Motor neuron (in vitro differentiated cells): ENCODE measurements around the gene ENOPH1. TPM values are rescaled to one million over a fixed set of nuclear protein-coding genes. Genes with fewer than 3 reads are reported as not detected.
A peak's percentile ranks its signal among the peaks of the same experiment; 100 is the strongest.
"Not testable (repeated sequence)": the region's sequence is repeated elsewhere in the genome, so short reads cannot be mapped to it uniquely, and the experiment has no call there.

Experiments used
- ATAC-seq, 8 experiments: fragments of 200-7000 bp; cut with Tn5 transposase; replicated peaks in 6 of 8; 2 replicates each; pipeline ENCODE4 v1.8.0; 2021; ENCODE audit warnings: mild to moderate bottlenecking in 8 of 8, moderate library complexity in 8 of 8
- H3K27ac ChIP-seq, 2 donors: fragments of 250-450 bp; sonication (Bioruptor Pico); 2 replicates each; pipeline ENCODE4 v1.9.0; 2021; ENCODE audit warnings: antibody characterized with exemption in 2 of 2, mild to moderate bottlenecking in 2 of 2, moderate library complexity in 1 of 2
- H3K4me1 ChIP-seq, 2 donors: fragments of 250-450 bp; sonication (Bioruptor Pico); replicated peaks in 1 of 2; 2 replicates each; pipeline ENCODE4 v1.6.1; 2021; ENCODE audit warnings: antibody characterized with exemption in 2 of 2, mild to moderate bottlenecking in 2 of 2, moderate library complexity in 1 of 2
- H3K4me3 ChIP-seq, 5 donors: fragments of 250-450 bp; sonication (Bioruptor Pico); 2 replicates each; pipeline ENCODE4 v1.9.0; 2021; ENCODE audit warnings: antibody characterized with exemption in 5 of 5, mild to moderate bottlenecking in 5 of 5, moderate library complexity in 4 of 5
- WGBS, 10 experiments: fragments of 450-650 bp; shearing (Covaris generic); methylation state at CpG; one replicate each; pipeline ENCODE4 v1.0.0; 2022; 5-methylcytosine and 5-hydroxymethylcytosine counted together
- in situ Hi-C, 9 experiments: fragments of 400-800 bp; cut with MboI; loops; one replicate each; pipeline ENCODE4 v1.15.0; 2021; ENCODE audit warnings: low sequenced_read_pairs in 9 of 9, low pct_unique_long_range_greater_than_20kb in 2 of 9; ENCODE audit not compliant: unreplicated experiment in 9 of 9
- total RNA-seq, 8 experiments: library from RNA; unstranded; fragments of 300-600 nt; gene quantifications; 2 replicates each; pipeline versions ENCODE4 v1.2.3 to v1.2.4, GENCODE V29; 2022

The ENOPH1 gene
- total RNA-seq, 8 experiments from 2014 or later = 38.5 to 73.3 (median 48.0) TPM

- in situ Hi-C loops = no loop called here
- no peak for ATAC-seq
- 73 to 100% (median 87%) methylated on average over 1 of the region's 1 CpG; no CpG with 5 or more reads in 2 of the 10 experiments for WGBS, 10 experiments
- Histone ChIP-seq H3K4me1 (no peaks in the 10 kb centered on the region), H3K27ac (no peak overlapping the region), H3K4me3 (no peak overlapping the region)
These were observed 26.7 kb upstream of the ENOPH1 start for GRCh38 chr4:82403725-82404124.

DNA sequence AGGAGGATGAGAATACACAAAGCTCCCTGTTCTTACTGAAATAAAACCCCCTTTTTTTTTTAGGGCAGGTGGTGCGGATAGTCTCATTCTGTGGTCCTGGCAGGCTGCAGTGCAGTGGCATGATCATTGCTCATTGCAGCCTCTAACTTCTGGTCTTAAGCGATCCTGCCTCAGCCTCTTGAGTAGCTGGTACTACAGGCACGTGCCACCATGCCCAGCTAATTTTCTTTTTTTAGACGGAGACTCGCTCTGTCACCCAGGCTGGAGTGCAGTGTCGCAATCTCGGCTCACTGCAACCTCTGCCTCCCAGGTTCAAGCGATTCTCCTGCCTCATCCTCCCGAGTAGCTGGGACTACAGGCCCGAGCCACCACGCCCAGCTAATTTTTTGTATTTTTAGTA, 15.3 kb upstream of the ENOPH1 start:
- H3K4me3 ChIP-seq, H3K4me1 ChIP-seq, H3K27ac ChIP-seq, ATAC-seq, in situ Hi-C loops: not testable (repeated sequence)
- 76 to 98% (median 92%) methylated on average over 3 to 7 of the region's 11 CpGs; no CpG with 5 or more reads in 5 of the 10 experiments for WGBS, 10 experiments

DNA sequence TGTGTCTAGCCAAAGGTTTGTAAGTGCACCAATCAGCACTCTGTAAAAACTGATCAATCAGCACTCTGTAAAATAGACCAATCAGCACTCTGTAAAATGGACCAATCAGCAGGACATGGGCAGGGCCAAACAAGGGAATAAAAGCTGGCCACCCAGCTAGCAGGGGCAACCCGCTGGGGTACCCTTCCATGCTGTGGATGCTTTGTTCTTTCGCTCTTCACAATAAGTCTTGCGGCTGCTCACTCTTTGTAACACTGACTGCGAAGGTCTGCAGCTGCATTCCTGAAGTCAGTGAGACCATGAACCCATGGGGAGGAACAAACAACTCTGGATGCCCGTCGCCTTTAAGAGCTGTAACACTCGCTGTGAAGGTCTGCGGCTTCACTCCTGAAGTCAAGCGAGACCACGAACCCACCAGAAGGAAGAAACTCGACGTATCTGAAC, 14.4 kb upstream of the ENOPH1 start:
- in situ Hi-C loops = no loop called here
- no peaks in the 10 kb centered on the region for H3K4me1 ChIP-seq
- peak in 3 of 8 experiments; percentile 23 to 55 (median 47) for ATAC-seq
- H3K27ac ChIP-seq = no peak overlapping the region
- H3K4me3 ChIP-seq = no peak overlapping the region
- WGBS, 10 experiments = 31 to 93% (median 61%) methylated on average over 2 to 12 of the region's 12 CpGs; no CpG with 5 or more reads in 2 of the 10 experiments

GRCh38 chr4:82419451-82419850, 10.9 kb upstream of the ENOPH1 start:
- 33 to 100% (median 80%) methylated on average over 1 to 3 of the region's 3 CpGs; no CpG with 5 or more reads in 1 of the 10 experiments for WGBS, 10 experiments
- H3K27ac ChIP-seq = no peak overlapping the region
- in situ Hi-C loops = no loop called here
- H3K4me3 ChIP-seq = no peak overlapping the region
- peak in 1 of 8 experiments; percentile 5 for ATAC-seq
- no peaks in the 10 kb centered on the region for H3K4me1 ChIP-seq

GRCh38 chr4:82421796-82422560, 8.4 kb upstream of the ENOPH1 start:
- H3K4me1 ChIP-seq = peaks cover 0 to 6% of the 10 kb centered on the region in 2 donors
- no peak overlapping the region for H3K27ac ChIP-seq
- WGBS, 10 experiments = 78 to 100% (median 88%) methylated on average over 2 to 11 of the region's 13 CpGs; no CpG with 5 or more reads in 3 of the 10 experiments
- in situ Hi-C loops = no loop called here
- no peak overlapping the region for H3K4me3 ChIP-seq
- ATAC-seq = peak; percentile 14 to 59 (median 32)

DNA sequence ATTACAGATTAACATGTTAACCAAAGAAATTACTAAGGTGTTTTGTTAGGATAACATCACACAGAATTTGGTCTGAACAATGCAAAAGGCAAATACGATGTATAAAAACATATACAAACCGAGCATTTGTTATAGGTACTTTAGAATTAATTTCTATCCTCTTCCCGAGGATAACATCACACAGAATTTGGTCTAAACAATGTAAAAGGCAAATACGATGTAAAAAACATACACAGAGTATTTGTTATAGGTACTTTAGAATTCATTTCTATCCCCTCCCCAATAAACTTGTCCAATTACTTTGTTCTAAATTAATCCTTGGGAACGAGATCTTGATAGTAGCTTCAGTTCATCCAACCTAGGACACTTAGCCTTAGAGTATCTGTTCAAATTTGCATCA, 7.8 kb upstream of the ENOPH1 start:
- 56 to 96% (median 94%) methylated on average over 4 to 5 of the region's 5 CpGs; no CpG with 5 or more reads in 2 of the 10 experiments for WGBS, 10 experiments
- no peak for ATAC-seq
- in situ Hi-C loops = no loop called here

GRCh38 chr4:82423245-82424054, 6.9 kb upstream of the ENOPH1 start:
- in situ Hi-C loops = no loop called here
- 61 to 100% (median 90%) methylated on average over 1 to 7 of the region's 7 CpGs for WGBS, 10 experiments
- no peak overlapping the region for H3K27ac ChIP-seq
- ATAC-seq = peak in 6 of 8 experiments; percentile 9 to 63 (median 21)
- peaks cover 0 to 9% of the 10 kb centered on the region in 2 donors for H3K4me1 ChIP-seq
- no peak overlapping the region for H3K4me3 ChIP-seq

More for the DNA sequence above, 7.8 kb upstream of the ENOPH1 start:
- Histone ChIP-seq H3K4me3 (no peak overlapping the region), H3K4me1 (peaks cover 0 to 9% of the 10 kb centered on the region in 2 donors), H3K27ac (no peak overlapping the region)

GRCh38 chr4:82425478-82425877, 4.9 kb upstream of the ENOPH1 start:
- no peak overlapping the region for H3K4me3 ChIP-seq
- in situ Hi-C loops = no loop called here
- ATAC-seq = no peak

DNA sequence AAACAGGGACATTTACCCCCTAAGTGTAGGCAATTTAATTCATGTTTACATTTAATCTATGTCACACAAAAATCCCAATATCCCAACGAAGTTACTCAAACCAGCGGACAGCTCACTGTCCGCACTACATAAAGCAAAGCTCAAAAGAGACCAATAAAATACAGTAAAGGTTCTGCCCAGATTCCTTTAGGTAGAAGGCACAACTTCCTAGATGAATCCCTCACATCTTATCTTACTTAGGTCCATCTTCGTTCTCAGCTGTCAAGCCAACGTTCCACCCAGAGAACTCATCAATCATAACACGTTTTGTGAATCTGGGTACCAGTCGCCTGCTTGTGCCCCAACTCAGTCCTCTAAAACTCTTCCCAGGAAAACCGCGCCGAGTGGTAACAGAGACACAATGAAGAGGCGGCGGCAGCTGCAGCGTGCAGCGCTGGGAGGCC, 1.8 kb upstream of the ENOPH1 start:
- ATAC-seq = no peak
- WGBS, 10 experiments = 0 to 7% (median 0%) methylated on average over 3 to 6 of the region's 14 CpGs; no CpG with 5 or more reads in 2 of the 10 experiments
- Histone ChIP-seq H3K4me3 (peak overlapping the region; percentile 70 to 99 (median 96)), H3K27ac (peak overlapping the region; percentile 98 to 99), H3K4me1 (peaks cover 6 to 19% of the 10 kb centered on the region in 2 donors)
- in situ Hi-C loops = no loop called here

More at GRCh38 chr4:82425478-82425877, 4.9 kb upstream of the ENOPH1 start:
- Histone ChIP-seq H3K4me1 (peaks cover 0 to 9% of the 10 kb centered on the region in 2 donors), H3K27ac (no peak overlapping the region)
- WGBS, 10 experiments = 88 to 100% (median 95%) methylated on average over 1 to 10 of the region's 10 CpGs; no CpG with 5 or more reads in 1 of the 10 experiments

DNA sequence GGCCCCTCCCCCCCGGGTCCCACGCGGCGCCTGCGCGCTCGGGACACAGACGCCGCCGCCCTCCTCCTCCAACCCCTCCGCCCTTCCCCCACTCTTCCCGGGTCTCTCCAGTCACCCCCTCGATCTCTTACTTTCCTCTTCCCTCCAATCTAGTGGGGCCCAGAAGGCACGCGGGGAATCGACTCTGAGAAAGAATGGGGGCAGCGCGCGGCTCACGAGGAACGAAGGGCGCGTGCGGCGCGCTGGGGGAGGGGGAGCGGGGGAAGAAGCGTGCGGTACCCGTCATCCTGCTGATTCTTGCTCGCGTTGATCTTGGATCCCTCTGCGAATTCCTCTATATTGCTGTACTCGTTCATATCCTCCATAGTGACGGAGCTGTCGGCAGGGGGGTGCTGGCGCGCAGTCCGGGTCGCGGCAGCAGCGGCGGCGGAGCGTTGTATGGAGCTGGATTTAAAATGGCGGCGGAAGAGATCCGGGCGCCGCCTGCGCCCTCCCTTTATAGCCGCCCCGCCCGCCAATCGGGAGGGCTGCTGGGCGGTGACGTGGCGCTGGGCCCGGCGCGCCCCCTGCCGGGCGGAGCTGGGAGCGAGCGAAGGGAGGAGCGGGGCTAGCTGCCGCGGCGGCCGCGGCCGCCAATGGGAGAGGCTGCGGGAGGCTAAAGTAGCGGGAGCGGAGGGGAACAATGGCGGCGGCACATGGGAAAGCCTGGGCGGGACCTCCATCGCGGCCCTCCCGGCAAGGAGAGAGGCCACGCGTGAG, 1.2 kb upstream of the ENOPH1 start:
- in situ Hi-C loops = no loop called here
- WGBS, 10 experiments = 0 to 2% methylated on average over 1 to 9 of the region's 83 CpGs; no CpG with 5 or more reads in 8 of the 10 experiments
- peak overlapping the region; percentile 98 to 99 for H3K27ac ChIP-seq
- H3K4me3 ChIP-seq = peak overlapping the region; percentile 70 to 99 (median 96)
- peak; percentile 40 to 68 (median 62) for ATAC-seq
- H3K4me1 ChIP-seq = peaks cover 6 to 19% of the 10 kb centered on the region in 2 donors

DNA sequence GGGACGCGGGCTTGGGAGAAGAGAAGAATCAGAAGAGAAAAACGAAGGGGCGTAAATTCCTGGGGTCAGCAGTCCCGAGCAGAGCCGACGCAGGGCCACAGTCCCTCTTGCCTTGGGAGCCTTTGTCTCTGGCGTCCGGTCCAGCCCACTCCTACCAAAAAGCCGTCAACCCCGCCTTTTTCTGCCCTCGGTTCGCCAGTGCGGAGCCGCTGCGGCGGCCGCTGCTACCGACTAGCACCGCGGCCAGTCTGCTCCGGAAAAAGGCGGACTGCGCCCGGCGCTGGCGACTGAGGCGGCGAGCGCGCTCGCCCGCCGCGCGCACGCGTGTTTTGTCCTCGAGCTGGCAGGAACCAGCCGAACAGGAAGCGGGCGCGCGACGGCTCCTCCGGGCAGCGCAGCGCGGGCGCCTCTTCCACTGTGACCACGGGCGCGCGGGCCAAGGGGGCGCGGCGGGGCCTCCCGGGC, 630 bp upstream of the ENOPH1 start:
- ATAC-seq = peak in 6 of 8 experiments; percentile 10 to 66 (median 60)
- peak overlapping the region; percentile 70 to 99 (median 96) for H3K4me3 ChIP-seq
- H3K27ac ChIP-seq = peak overlapping the region; percentile 98 to 99
- 0 to 2% (median 0%) methylated on average over 5 to 14 of the region's 58 CpGs; no CpG with 5 or more reads in 6 of the 10 experiments for WGBS, 10 experiments
- in situ Hi-C loops = no loop called here
- H3K4me1 ChIP-seq = peaks cover 6 to 19% of the 10 kb centered on the region in 2 donors
